HepG2 (cell line): ENCODE data around the gene PYCARD. TPM values are rescaled to one million over a fixed set of nuclear protein-coding genes. Genes with fewer than 3 reads are reported as not detected.

Experiments
- BRCA1 ChIP-seq: sonication (generic); formaldehyde crosslinking; IDR thresholded peaks from 2 replicates; pipeline ENCODE4 v1.4.0; 2020; ENCODE audit warnings: missing genetic modification reagents
- FOSL1 ChIP-seq: sonication (generic); formaldehyde crosslinking; IDR thresholded peaks from 2 replicates; pipeline ENCODE4 v1.9.0; 2021; ENCODE audit warnings: missing genetic modification reagents, borderline replicate concordance
- GTF3A ChIP-seq: sonication (generic); formaldehyde crosslinking; conservative IDR thresholded peaks from 2 replicates; pipeline ENCODE4 v1.4.0; 2020; ENCODE audit warnings: mild to moderate bottlenecking, missing genetic modification reagents
- IRX3 ChIP-seq: sonication (generic); formaldehyde crosslinking; IDR thresholded peaks from 2 replicates; pipeline ENCODE4 v1.8.1; 2023; ENCODE audit warnings: mild to moderate bottlenecking, low read depth, missing genetic modification reagents, borderline replicate concordance
- KAT8 ChIP-seq: IDR thresholded peaks from 2 replicates; pipeline ENCODE4 v1.6.1; 2016; ENCODE audit warnings: missing genetic modification reagents, missing compliant biosample characterization
- KLF12 ChIP-seq: sonication (generic); formaldehyde crosslinking; IDR thresholded peaks from 2 replicates; pipeline ENCODE4 v1.4.0; 2020; ENCODE audit warnings: missing genetic modification reagents, borderline replicate concordance
- MED8 ChIP-seq: sonication (generic); formaldehyde crosslinking; IDR thresholded peaks from 2 replicates; pipeline ENCODE4 v1.8.1; 2023; ENCODE audit warnings: mild to moderate bottlenecking, missing genetic modification reagents; ENCODE audit not compliant: insufficient replicate concordance
- MEIS2 ChIP-seq: sonication (generic); formaldehyde crosslinking; IDR thresholded peaks from 2 replicates; pipeline ENCODE4 v1.9.0; 2021; ENCODE audit warnings: mild to moderate bottlenecking, missing genetic modification reagents
- NFE2 ChIP-seq: sonication (generic); formaldehyde crosslinking; IDR thresholded peaks from 2 replicates; pipeline ENCODE4 v1.4.0; 2020; ENCODE audit warnings: missing genetic modification reagents
- PLRG1 ChIP-seq: fragments of 450-650 bp; conservative IDR thresholded peaks from 2 replicates; pipeline ENCODE4 v1.6.1; 2016
- PTBP1 ChIP-seq: fragments of 200-400 bp; formaldehyde crosslinking; IDR thresholded peaks from 2 replicates; pipeline ENCODE4 v1.6.1; 2018; ENCODE audit warnings: low read length, low read depth; ENCODE audit not compliant: poor library complexity, severe bottlenecking
- SMAD1 ChIP-seq: sonication (generic); formaldehyde crosslinking; IDR thresholded peaks from 2 replicates; pipeline ENCODE4 v1.4.0; 2020; ENCODE audit warnings: missing genetic modification reagents, low read depth, mild to moderate bottlenecking, borderline replicate concordance
- SOX13 ChIP-seq, 3 experiments: fragments of 450-650 bp in 1 of 3; sonication (generic) in 1 of 3; formaldehyde crosslinking in 1 of 3; IDR thresholded peaks in 2 of 3; conservative IDR thresholded peaks in 1 of 3; 2 replicates each; pipeline versions ENCODE4 v1.5.0 to v1.6.1; 2016 to 2020; ENCODE audit warnings: antibody characterized with exemption in 1 of 3, mild to moderate bottlenecking in 1 of 3, missing compliant biosample characterization in 1 of 3, missing genetic modification reagents in 1 of 3, moderate library complexity in 1 of 3
- ZBTB8A ChIP-seq: sonication (generic); formaldehyde crosslinking; IDR thresholded peaks from 2 replicates; pipeline ENCODE4 v1.4.0; 2020; ENCODE audit warnings: mild to moderate bottlenecking, low read depth, missing genetic modification reagents, borderline replicate concordance
- ZNF367 ChIP-seq: sonication (generic); formaldehyde crosslinking; IDR thresholded peaks from 2 replicates; pipeline ENCODE4 v1.4.0; 2020; ENCODE audit warnings: missing genetic modification reagents, borderline replicate concordance
- ZNF605 ChIP-seq: sonication (generic); formaldehyde crosslinking; IDR thresholded peaks from 2 replicates; pipeline ENCODE4 v1.8.0; 2022; ENCODE audit warnings: mild to moderate bottlenecking, missing genetic modification reagents
- ZNF775 ChIP-seq: sonication (generic); formaldehyde crosslinking; IDR thresholded peaks from 2 replicates; pipeline ENCODE4 v1.4.0; 2020; ENCODE audit warnings: missing genetic modification reagents, mild to moderate bottlenecking, moderate library complexity, borderline replicate concordance
- polyA plus RNA-seq, 8 experiments: library from polyadenylated mRNA; depleted of rRNA in 3 of 8; stranded (reverse) in 7 of 8; unstranded in 1 of 8; fragments of >200 nt; fragmentation: Illumina TruSeq in 4 of 8; extraction: Trizol in 4 of 8; gene quantifications; 2 replicates each; pipeline versions ENCODE4 v1.2.1 to v1.2.3, GENCODE V29; 2011 to 2016; ENCODE audit warnings: low read depth in 4 of 8, missing spikeins in 1 of 8, mixed read lengths in 1 of 8; ENCODE audit not compliant: insufficient read depth in 1 of 8
- total RNA-seq, 5 experiments: library from RNA; depleted of rRNA; stranded (reverse); fragments of >200 nt; fragmentation: Illumina TruSeq; extraction: Trizol; gene quantifications; 2 replicates each; pipeline ENCODE4 v1.2.3, GENCODE V29; 2016; ENCODE audit warnings: low read depth in 1 of 5
- TF ChIP-seq, protein P1 (sequence below): sonication (generic); formaldehyde crosslinking; IDR thresholded peaks from 2 replicates; pipeline ENCODE4 v1.4.0; 2020; ENCODE audit warnings: missing genetic modification reagents
- TF ChIP-seq, protein P2 (sequence below): sonication (generic); formaldehyde crosslinking; IDR thresholded peaks from 2 replicates; pipeline ENCODE4 v1.9.0; 2022; ENCODE audit warnings: missing genetic modification reagents, mild to moderate bottlenecking, borderline replicate concordance

PYCARD gene
- total and polyA plus RNA-seq, 2 of the 13 experiments (the other 11 are each of a cell fraction or from before 2014, with no cell fraction given) = 4.8 to 9.2 TPM

DNA sequence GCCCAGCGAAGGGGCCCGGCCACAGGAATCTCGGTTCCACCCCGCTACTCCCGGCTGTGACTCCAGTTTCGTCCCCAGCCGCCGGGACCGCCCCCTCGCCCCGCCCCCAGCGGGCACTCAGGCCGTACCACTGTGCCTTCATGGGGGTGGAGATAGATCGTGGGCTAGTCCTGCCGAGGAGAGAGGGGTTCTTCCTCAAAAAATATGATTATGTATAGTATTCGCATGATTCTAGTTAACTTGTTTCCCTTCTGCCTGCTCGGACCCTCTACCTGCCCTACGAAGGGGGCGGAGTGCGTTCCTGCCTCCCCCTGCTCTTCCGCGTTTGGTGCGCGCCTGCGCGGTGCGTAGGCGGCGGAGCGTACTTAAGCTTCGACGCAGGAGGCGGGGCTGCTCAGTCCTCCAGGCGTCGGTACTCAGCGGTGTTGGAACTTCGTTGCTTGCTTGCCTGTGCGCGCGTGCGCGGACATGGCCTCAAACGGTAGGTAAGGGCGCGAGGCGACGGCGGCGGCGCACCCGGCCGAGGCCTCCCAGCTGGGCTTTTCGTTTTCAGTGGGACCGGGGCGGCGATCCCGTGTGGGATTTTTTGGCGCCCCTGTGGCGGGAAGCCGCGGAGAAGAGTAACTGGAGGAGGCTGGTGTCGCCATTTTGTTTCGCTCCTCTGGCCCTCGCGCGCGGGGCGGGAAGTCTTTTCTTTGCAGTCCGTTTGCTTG is 22.7 kb downstream of the PYCARD start, which contains the start of gene FUS (continued):
- TF ChIP-seq FOSL1 (CRISPR knock-in tag) (no peak), ZNF775 (CRISPR knock-in tag) (0 out of 2 replicates have a peak, but pooled peaks have one; percentile 82), SOX13 (IDR thresholded peaks at IDR 0.05) (peak; percentile 18; the same call in 1 of the 2 replicates), SOX13 (CRISPR knock-in tag; conservative IDR thresholded peaks at IDR 0.05 in 1 of 2, IDR thresholded peaks at IDR 0.05 in 1 of 2) (no peak; a peak in 1 of 4 replicates), KLF12 (peak; percentile 95), GTF3A (CRISPR knock-in tag) (peak; percentile 82), PTBP1 (no peak), MED8 (CRISPR knock-in tag) (peak; percentile 98), ZNF367 (CRISPR knock-in tag) (0 out of 2 replicates have a peak, but pooled peaks have one; percentile 73), IRX3 (CRISPR knock-in tag) (peak; percentile 98), KAT8 (CRISPR knock-in tag) (peak; percentile 87), NFE2 (CRISPR knock-in tag) (peak; percentile 30; the same call in 1 of the 2 replicates), ZBTB8A (CRISPR knock-in tag) (0 out of 2 replicates have a peak, but pooled peaks have one; percentile 15), SMAD1 (CRISPR knock-in tag) (peak; percentile 21), MEIS2 (peak; percentile 59; the same call in 1 of the 2 replicates), PLRG1 (no peak), BRCA1 (peak; percentile 92), ZNF605 (CRISPR knock-in tag) (peak; percentile 14; the same call in 1 of the 2 replicates)
- TF ChIP-seq, protein P1, sequence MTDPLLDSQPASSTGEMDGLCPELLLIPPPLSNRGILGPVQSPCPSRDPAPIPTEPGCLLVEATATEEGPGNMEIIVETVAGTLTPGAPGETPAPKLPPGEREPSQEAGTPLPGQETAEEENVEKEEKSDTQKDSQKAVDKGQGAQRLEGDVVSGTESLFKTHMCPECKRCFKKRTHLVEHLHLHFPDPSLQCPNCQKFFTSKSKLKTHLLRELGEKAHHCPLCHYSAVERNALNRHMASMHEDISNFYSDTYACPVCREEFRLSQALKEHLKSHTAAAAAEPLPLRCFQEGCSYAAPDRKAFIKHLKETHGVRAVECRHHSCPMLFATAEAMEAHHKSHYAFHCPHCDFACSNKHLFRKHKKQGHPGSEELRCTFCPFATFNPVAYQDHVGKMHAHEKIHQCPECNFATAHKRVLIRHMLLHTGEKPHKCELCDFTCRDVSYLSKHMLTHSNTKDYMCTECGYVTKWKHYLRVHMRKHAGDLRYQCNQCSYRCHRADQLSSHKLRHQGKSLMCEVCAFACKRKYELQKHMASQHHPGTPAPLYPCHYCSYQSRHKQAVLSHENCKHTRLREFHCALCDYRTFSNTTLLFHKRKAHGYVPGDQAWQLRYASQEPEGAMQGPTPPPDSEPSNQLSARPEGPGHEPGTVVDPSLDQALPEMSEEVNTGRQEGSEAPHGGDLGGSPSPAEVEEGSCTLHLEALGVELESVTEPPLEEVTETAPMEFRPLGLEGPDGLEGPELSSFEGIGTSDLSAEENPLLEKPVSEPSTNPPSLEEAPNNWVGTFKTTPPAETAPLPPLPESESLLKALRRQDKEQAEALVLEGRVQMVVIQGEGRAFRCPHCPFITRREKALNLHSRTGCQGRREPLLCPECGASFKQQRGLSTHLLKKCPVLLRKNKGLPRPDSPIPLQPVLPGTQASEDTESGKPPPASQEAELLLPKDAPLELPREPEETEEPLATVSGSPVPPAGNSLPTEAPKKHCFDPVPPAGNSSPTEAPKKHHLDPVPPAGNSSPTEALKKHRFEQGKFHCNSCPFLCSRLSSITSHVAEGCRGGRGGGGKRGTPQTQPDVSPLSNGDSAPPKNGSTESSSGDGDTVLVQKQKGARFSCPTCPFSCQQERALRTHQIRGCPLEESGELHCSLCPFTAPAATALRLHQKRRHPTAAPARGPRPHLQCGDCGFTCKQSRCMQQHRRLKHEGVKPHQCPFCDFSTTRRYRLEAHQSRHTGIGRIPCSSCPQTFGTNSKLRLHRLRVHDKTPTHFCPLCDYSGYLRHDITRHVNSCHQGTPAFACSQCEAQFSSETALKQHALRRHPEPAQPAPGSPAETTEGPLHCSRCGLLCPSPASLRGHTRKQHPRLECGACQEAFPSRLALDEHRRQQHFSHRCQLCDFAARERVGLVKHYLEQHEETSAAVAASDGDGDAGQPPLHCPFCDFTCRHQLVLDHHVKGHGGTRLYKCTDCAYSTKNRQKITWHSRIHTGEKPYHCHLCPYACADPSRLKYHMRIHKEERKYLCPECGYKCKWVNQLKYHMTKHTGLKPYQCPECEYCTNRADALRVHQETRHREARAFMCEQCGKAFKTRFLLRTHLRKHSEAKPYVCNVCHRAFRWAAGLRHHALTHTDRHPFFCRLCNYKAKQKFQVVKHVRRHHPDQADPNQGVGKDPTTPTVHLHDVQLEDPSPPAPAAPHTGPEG (CRISPR knock-in tag) = peak; percentile 34
- TF ChIP-seq, protein P2, sequence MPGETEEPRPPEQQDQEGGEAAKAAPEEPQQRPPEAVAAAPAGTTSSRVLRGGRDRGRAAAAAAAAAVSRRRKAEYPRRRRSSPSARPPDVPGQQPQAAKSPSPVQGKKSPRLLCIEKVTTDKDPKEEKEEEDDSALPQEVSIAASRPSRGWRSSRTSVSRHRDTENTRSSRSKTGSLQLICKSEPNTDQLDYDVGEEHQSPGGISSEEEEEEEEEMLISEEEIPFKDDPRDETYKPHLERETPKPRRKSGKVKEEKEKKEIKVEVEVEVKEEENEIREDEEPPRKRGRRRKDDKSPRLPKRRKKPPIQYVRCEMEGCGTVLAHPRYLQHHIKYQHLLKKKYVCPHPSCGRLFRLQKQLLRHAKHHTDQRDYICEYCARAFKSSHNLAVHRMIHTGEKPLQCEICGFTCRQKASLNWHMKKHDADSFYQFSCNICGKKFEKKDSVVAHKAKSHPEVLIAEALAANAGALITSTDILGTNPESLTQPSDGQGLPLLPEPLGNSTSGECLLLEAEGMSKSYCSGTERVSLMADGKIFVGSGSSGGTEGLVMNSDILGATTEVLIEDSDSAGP (CRISPR knock-in tag) = peak; percentile 96
